ENCODE results near the gene MCF2L. TPM values are rescaled to one million over a fixed set of nuclear protein-coding genes. Genes with fewer than 3 reads are reported as not detected.
"Not testable (repeated sequence)": the region's sequence is repeated elsewhere in the genome, so short reads cannot be mapped to it uniquely, and the experiment has no call there.

The MCF2L gene
- polyA plus RNA-seq, 3 donors = 34.8 to 43.4 (median 35.8) TPM

DNA sequence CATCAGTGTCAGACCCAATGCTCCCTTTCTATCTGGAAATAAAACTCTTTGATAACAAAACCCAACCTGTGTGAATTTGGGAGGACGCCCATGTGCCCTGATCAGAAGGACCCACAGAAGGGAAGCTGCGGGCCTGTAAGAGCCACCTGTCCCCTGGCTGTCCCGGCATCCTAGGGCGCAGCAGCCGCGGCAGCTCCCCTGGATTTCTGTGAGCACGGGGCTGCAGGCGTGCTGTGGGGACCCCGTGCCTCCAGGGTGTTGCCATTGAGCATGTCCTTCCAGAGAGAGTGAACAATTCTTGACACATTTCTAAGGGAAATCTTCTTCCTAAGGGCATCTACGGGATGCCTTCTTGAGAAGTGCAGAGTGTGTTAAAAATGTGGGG lies 60.0 kb downstream of the MCF2L start:
- no peak for DNase-seq

GRCh38 chr13:113029487-113030258 lies 60.7 kb downstream of the MCF2L start:
- no peak for DNase-seq

DNA sequence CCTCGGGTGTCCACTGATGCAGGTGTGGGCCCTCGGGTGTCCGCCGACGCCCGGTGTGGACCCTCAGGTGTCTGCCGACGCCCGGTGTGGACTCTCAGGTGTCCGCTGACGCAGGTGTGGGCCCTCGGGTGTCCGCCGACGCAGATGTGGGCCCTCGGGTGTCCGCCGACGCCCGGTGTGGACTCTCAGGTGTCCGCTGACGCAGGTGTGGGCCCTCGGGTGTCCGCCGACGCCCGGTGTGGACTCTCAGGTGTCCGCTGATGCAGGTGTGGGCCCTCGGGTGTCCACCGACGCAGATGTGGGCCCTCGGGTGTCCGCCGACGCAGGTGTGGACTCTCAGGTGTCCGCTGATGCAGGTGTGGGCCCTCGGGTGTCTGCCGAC lies 61.2 kb downstream of the MCF2L start:
- DNase-seq = not testable (repeated sequence)

GRCh38 chr13:113031465-113031864 lies 62.5 kb downstream of the MCF2L start:
- no peak for DNase-seq

DNA sequence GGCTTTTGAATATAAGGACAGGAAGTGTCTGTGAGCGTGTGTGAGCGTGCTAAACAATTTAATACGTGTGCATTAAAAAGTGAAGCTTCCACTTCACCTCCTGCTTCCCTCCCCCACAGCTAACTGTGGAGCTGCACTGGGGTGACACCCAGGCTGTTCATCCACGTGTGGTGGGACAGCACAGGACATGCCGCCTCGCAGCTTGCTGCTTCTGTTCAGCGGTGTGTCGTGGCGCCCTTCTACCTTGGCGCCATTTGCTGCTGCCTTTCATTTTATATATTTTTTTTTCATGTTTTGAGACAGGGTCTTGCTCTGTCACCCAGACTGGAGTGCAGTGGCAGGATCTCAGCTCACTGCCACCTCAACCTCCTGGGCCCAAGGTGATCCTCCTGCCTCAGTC lies 63.3 kb downstream of the MCF2L start:
- DNase-seq = no peak

- no peak for DNase-seq
These were observed 64.2 kb downstream of the MCF2L start for GRCh38 chr13:113033054-113033850.

- peak; percentile 52 for DNase-seq
These were observed 65.6 kb downstream of the MCF2L start for GRCh38 chr13:113034451-113035212.

GRCh38 chr13:113035213-113035800 lies 66.3 kb downstream of the MCF2L start:
- DNase-seq = no peak

DNA sequence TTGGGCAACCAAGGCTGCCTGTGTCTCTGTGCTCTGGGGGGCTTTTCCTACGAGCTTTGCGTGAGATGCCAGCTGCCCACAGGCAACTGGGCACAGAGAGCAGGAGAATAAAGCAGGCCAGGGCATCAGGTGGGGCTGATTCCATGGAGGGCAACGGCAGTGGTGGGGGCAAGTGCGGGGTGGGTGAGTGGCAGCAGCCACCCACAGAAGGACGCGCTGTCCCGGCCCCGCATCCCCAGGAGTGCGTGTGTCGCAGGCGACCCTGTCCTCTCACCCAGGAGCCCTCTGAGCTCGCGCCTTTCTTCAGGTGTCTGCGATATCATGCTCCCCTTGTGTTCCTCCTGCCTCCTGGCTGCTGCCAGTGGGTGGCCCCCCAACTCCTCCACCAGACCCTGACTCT lies 67.4 kb downstream of the MCF2L start:
- no peak for DNase-seq

GRCh38 chr13:113040031-113040430 lies 71.0 kb downstream of the MCF2L start:
- DNase-seq = no peak

- no peak for DNase-seq
These were observed 71.7 kb downstream of the MCF2L start for GRCh38 chr13:113040597-113041292.

DNA sequence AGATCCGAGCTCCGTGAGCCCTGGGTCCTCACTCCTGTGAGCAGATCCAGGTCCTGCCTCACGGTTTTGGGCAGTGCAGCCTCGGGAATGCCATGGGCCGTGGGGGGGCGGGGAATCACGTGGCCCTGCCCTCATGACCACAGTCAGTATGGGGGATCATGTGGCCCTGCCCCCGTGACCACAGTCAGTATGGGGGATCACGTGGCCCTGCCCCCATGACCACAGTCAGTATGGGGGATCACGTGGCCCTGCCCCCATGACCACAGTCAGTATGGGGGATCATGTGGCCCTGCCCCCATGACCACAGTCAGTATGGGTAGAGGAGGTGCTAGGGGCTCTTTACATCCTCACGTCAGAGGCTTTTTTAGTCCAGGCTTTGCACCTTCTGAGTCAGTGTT lies 72.3 kb downstream of the MCF2L start:
- no peak for DNase-seq

GRCh38 chr13:113041896-113042295 lies 72.9 kb downstream of the MCF2L start:
- DNase-seq = no peak

GRCh38 chr13:113042456-113042855 lies 73.4 kb downstream of the MCF2L start:
- DNase-seq = no peak

DNA sequence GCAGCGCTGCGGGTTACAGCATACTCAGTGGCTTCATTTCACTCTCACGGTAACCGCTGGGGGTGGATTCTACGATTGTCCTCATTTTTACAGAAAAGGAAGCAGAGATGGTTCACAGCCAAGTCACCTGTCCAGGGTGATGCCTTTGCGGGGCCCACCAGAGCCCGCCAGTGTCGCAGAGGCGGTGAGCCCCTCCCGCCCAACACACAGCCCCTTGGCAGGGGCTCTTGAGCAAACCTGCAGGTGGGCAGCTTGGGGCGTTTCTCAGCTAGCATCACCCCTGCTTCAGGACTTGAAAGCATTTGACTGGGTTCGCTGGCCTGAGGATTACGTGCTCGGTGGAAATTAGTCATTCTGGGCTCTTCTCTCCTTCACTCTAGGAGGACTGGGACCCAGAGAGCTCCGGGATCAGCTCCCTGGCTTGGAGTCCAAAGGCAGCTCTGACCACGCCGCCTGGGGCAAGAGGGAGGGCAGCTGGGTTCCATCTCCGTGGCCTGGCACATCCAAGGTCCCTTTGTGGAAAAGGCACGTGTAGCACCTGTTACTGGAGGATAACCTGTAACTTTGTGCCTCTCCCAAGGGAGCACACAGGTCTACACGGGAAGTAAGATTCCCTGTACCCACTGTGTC lies 74.1 kb downstream of the MCF2L start:
- no peak for DNase-seq

DNA sequence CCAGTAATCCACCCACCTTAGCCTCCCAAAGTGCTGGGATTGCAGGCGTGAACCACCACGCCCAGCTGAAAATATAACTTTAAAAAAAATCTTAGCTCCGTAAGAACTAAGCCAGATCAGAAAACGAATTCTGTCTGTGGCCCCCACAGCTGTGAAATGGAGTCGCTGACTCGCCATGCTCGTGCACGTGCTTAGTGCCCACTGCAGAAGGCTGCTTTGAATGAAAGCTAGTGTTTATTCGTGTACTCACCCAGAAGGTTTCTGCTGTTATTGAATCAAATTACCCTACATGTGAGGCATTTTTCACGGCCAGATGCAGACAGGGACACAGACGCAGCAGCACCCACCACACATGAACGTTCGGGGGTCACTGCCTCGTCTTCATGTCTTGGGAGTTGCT lies 74.9 kb downstream of the MCF2L start:
- DNase-seq = no peak

DNA sequence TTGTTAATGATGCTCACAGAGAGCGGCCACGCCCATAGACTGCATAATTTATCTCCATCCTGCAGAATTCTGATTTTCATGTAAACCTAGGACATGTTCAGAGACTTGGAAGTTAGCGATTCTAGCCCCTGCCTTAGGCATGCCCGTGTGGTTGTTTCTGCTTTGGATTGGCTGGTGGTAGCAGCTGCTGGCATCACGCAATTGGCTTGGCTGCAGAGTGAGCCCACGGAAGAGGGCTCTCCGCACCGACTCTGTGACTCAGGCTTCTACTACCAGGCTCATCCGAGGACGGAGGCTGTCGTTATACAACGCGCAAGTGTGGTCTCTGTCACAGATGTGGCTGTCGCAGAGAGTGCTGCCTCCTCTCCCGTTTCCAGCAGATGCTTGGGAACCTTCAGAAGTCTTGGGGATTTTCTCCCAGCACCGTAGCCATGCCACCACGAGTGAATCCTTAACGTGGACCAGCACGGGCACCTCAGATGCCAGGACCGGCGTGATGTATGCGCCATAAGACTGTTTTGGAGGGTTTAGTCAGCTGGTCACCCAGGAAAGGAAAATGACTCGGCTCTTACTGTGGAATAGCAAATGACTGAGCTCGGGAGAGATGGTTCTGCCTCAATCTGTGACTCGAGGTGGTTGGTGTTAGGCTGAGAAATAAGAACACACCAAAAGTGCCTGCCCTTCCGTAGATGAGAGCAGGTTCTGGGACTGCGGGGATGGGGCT lies 75.5 kb downstream of the MCF2L start:
- no peak for DNase-seq

- DNase-seq = no peak
These were observed 76.5 kb downstream of the MCF2L start for GRCh38 chr13:113045251-113046127.

GRCh38 chr13:113046128-113046882 lies 77.3 kb downstream of the MCF2L start:
- no peak for DNase-seq

Data from renal pelvis (tissue), 4 donors.